Gastrocnemius medialis (tissue), 4 donors: Measurements from ENCODE around the gene NTN3. TPM values are rescaled to one million over a fixed set of nuclear protein-coding genes. Genes with fewer than 3 reads are reported as not detected.

ENCODE experiments used
- ATAC-seq, 2 donors: fragments of 150-250 bp; one replicate each; pipeline ENCODE4 v1.9.1; 2016
- DNase-seq, 2 donors: peaks; one replicate each; pipeline ENCODE4 v3.0.0-alpha.2; 2019
- H3K27ac ChIP-seq, 4 donors: fragments of 200-600 bp; sonication (generic); 1 replicate in 1 of 4; 2 replicates in 3 of 4; pipeline ENCODE4 v1.5.1; 2016 to 2018; ENCODE audit warnings: mild to moderate bottlenecking in 2 of 4, moderate library complexity in 1 of 4
- H3K27me3 ChIP-seq, 3 donors: fragments of 200-600 bp; sonication (generic) in 2 of 3; 1 replicate in 1 of 3; 2 replicates in 2 of 3; pipeline versions ENCODE4 v1.5.1 to v1.6.0; 2016 to 2019; ENCODE audit warnings: mild to moderate bottlenecking in 1 of 3, moderate library complexity in 1 of 3
- H3K36me3 ChIP-seq, 2 donors: fragments of 200-600 bp; sonication (generic) in 1 of 2; one replicate each; pipeline ENCODE4 v1.5.1; 2017 to 2018
- H3K4me1 ChIP-seq, 2 donors: fragments of 200-600 bp; sonication (generic) in 1 of 2; one replicate each; pipeline ENCODE4 v1.5.1; 2016 to 2017; ENCODE audit warnings: mild to moderate bottlenecking in 2 of 2
- H3K4me3 ChIP-seq, 4 donors: fragments of 200-600 bp; sonication (generic) in 3 of 4; 1 replicate in 1 of 4; 2 replicates in 3 of 4; pipeline ENCODE4 v1.5.1; 2016 to 2019; ENCODE audit warnings: mild to moderate bottlenecking in 2 of 4
- H3K9me3 ChIP-seq, 3 donors: fragments of 200-600 bp; sonication (generic) in 2 of 3; 1 replicate in 1 of 3; 2 replicates in 2 of 3; pipeline ENCODE4 v1.5.1; 2016 to 2019
- POLR2A ChIP-seq, 2 donors: fragments of 450-650 bp; IDR thresholded peaks; one replicate each; pipeline ENCODE4 v1.6.1; 2017; ENCODE audit warnings: antibody characterized with exemption in 2 of 2, mild to moderate bottlenecking in 2 of 2, moderate library complexity in 2 of 2
- in situ Hi-C, 4 donors: fragments of 200-750 bp; cut with MboI; loops; one replicate each; pipeline versions ENCODE4 v1.15.0 to v1.8.0; 2017; ENCODE audit warnings: low sequenced_read_pairs in 4 of 4
- intact Hi-C: fragments of 100-400 bp; cut with DNase I; formaldehyde crosslinking; loops from one replicate; pipeline ENCODE4 v1.15.1; 2023; ENCODE audit warnings: low total_unique reads
- total RNA-seq, 4 donors: library from RNA; depleted of rRNA; stranded (reverse); fragments of >200 nt; gene quantifications; one replicate each; pipeline versions ENCODE4 v1.1.0 to v1.2.3, GENCODE V29; 2016
- TF ChIP-seq, protein P1 (sequence below), 5 experiments: fragments of 450-650 bp in 3 of 5; fragments of 200-600 bp in 2 of 5; sonication (generic) in 2 of 5; IDR thresholded peaks in 4 of 5; conservative IDR thresholded peaks in 1 of 5; 1 replicate in 4 of 5; 2 replicates in 1 of 5; pipeline ENCODE4 v1.5.1; 2016 to 2019; ENCODE audit warnings: antibody characterized with exemption in 5 of 5, mild to moderate bottlenecking in 3 of 5, moderate library complexity in 3 of 5

NTN3 gene
- total RNA-seq, 4 donors from 2014 or later: not detected

DNA sequence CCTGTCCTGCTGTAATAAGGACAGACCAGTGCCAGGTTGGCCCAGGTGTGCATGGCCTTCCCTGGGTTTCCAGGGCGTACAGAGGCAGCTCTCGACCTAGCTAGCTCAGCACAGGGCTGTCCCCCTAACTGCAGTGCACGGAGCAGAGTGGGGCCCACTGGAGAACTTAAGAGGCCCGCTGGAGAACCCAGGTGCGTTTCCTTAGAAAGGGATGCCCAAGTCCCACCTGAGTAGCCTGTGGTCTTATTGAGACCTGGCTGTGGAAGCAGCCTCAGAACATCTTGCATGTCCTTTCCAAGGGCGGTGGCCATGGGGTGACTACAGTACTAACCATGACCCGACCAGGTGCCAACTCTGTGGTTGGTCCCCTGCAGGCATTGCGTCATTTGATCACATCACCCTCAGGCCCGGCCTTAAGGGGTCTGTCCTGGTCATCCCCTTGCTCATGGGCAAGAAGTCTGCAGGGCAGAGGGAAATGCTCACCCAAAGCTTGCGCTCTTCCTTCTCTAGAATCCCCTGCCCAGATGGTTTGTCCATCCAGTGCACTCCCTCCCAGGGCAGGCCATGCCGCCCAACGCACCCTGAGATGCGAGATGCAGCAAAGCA is 45.2 kb upstream of the NTN3 start:
- Histone ChIP-seq H3K4me1 (peaks cover 6 to 8% of the 10 kb centered on the region in 2 donors), H3K36me3 (no peaks in the 10 kb centered on the region), H3K9me3 (no peaks in the 10 kb centered on the region), H3K27ac (no peak overlapping the region), H3K4me3 (no peak overlapping the region), H3K27me3 (no peaks in the 10 kb centered on the region)
- intact Hi-C loops (loop anchor here (5.0 to 10.0 kb wide), 2 partner anchors 59 to 76 kb away; no protein-coding TSS in a partner anchor), in situ Hi-C loops (no loop called here)
- ATAC-seq: no peak
- TF ChIP-seq POLR2A (IDR thresholded peaks at IDR 0.05): no peak
- TF ChIP-seq, protein P1, sequence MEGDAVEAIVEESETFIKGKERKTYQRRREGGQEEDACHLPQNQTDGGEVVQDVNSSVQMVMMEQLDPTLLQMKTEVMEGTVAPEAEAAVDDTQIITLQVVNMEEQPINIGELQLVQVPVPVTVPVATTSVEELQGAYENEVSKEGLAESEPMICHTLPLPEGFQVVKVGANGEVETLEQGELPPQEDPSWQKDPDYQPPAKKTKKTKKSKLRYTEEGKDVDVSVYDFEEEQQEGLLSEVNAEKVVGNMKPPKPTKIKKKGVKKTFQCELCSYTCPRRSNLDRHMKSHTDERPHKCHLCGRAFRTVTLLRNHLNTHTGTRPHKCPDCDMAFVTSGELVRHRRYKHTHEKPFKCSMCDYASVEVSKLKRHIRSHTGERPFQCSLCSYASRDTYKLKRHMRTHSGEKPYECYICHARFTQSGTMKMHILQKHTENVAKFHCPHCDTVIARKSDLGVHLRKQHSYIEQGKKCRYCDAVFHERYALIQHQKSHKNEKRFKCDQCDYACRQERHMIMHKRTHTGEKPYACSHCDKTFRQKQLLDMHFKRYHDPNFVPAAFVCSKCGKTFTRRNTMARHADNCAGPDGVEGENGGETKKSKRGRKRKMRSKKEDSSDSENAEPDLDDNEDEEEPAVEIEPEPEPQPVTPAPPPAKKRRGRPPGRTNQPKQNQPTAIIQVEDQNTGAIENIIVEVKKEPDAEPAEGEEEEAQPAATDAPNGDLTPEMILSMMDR (IDR thresholded peaks at IDR 0.05 in 4 of 5, conservative IDR thresholded peaks at IDR 0.05 in 1 of 5): no peak
- DNase-seq: no peak

DNA sequence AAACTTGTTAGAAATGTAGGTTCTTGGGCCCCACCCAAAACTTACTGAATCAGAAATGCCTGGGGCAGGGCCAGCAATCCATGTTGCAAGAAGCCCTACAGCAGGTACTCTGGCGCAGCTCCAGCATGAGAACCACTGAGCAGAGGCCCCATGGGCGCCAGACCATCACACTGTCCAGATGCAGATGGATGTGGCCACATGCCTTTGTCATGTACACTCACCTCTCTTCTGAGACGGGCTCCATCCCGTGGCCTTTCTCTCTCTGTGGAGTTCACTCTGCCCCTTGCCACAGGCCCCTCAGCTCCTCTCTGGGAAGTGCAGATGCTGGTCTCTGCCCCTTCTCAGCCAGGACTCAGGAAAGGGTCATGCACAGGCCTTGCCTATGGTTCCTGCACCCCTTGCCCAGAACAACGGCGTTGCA is 44.1 kb upstream of the NTN3 start:
- Histone ChIP-seq H3K27me3 (no peaks in the 10 kb centered on the region), H3K9me3 (no peaks in the 10 kb centered on the region), H3K36me3 (no peaks in the 10 kb centered on the region), H3K4me1 (peaks cover 6 to 8% of the 10 kb centered on the region in 2 donors), H3K4me3 (no peak overlapping the region), H3K27ac (no peak overlapping the region)
- ATAC-seq (no peak), DNase-seq (no peak)
- intact Hi-C loops: loop anchor here (5.0 to 10.0 kb wide), 2 partner anchors 58 to 75 kb away; no protein-coding TSS in a partner anchor
- no peak for TF ChIP-seq POLR2A (IDR thresholded peaks at IDR 0.05)
- TF ChIP-seq, protein P1 (IDR thresholded peaks at IDR 0.05 in 4 of 5, conservative IDR thresholded peaks at IDR 0.05 in 1 of 5): no peak
- in situ Hi-C loops: no loop called here

DNA sequence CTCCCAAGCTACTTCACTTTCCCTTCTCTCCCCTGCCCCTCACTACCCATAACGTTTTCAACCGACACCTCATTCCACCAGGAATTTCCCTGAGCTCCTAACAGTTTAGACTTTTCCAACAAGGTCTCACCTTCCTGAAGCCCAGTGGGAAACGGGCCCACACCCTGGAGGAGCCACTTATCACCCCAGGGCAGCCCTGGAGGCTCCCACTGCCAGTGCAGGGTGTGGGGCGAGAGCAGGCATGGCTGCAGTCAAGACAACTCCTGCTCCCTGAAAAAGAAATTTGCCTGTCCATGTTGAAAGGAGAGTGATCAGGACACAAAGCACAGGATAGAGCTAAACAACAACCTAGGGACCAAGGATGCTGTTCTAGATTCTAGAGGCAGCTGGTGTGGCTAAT is 43.6 kb upstream of the NTN3 start:
- ATAC-seq (no peak), DNase-seq (no peak)
- Histone ChIP-seq H3K4me1 (peaks cover 6 to 8% of the 10 kb centered on the region in 2 donors), H3K27ac (no peak overlapping the region), H3K9me3 (no peaks in the 10 kb centered on the region), H3K27me3 (no peaks in the 10 kb centered on the region), H3K4me3 (no peak overlapping the region), H3K36me3 (no peaks in the 10 kb centered on the region)
- intact Hi-C loops: loop anchor here (5.0 to 10.0 kb wide), 2 partner anchors 57 to 75 kb away; no protein-coding TSS in a partner anchor
- in situ Hi-C loops: no loop called here
- TF ChIP-seq, protein P1 (IDR thresholded peaks at IDR 0.05 in 4 of 5, conservative IDR thresholded peaks at IDR 0.05 in 1 of 5): no peak
- TF ChIP-seq POLR2A (IDR thresholded peaks at IDR 0.05): no peak

DNA sequence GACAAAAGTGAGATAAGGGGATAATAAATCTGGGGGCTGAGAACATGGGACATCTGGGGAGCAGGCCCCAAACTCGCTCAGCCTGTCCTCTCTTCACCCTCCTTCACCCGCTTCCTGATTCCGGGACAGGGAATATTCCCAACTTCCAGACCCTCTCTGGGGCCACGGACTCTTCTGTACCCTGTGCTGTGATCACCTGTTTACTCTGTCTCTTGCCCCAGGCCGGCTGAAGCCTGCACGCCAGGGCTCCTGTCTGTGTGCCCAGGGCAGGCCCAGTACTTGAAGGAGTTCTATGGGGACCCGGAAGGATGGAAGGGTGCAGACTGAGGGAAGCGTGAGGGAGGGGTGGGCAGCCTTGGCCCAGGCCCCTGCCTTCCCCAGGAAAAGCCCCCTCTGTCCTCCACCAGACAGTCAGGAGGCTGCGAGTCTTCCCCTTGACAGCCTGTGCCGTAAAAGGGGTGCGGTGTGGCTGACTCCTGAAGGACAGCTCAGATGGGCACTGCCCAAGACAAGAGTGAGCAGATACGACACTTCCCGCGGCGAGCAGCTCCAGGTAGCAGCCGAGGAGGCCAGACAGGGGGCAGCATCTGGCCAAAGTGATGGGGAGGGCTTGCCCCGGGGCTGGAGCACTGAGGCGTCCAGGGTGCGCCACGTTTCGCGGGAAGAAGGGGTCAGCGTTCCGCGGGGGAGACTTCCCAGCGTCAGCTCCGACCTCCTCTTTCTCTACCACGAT is 42.9 kb upstream of the NTN3 start:
- in situ Hi-C loops: no loop called here
- Histone ChIP-seq H3K4me1 (peaks cover 6 to 8% of the 10 kb centered on the region in 2 donors), H3K36me3 (peaks cover 0 to 4% of the 10 kb centered on the region in 2 donors), H3K27me3 (no peaks in the 10 kb centered on the region), H3K27ac (peak overlapping the region; percentile 66 to 78 (median 74)), H3K9me3 (no peaks in the 10 kb centered on the region), H3K4me3 (peak overlapping the region; percentile 64 to 94 (median 80))
- no peak for DNase-seq
- intact Hi-C loops: loop anchor here (2.0 to 10.0 kb wide), 3 partner anchors 33 to 74 kb away; partner anchors contain the start of gene TEDC2
- ATAC-seq: no peak
- TF ChIP-seq POLR2A (IDR thresholded peaks at IDR 0.05): no peak
- TF ChIP-seq, protein P1 (IDR thresholded peaks at IDR 0.05 in 4 of 5, conservative IDR thresholded peaks at IDR 0.05 in 1 of 5): peak in 1 of 5 experiments; percentile 29
